Middle frontal gyrus (tissue), 1 donor: ENCODE data around the gene LCE2D.

Source experiments
- DNase-seq: peaks from one replicate; pipeline ENCODE4 v3.0.0-alpha.2; 2015; ENCODE audit warnings: low spot score; ENCODE audit errors: extremely low spot score

Gene LCE2D

GRCh38 chr1:152697701-152698600 is 34.8 kb downstream of the LCE2D start, which contains the start of gene LCE2A:
Gene LCE2A, plus strand, starts transcription at chr1:152698345. Its CDS starts 557 bp downstream, at chr1:152698902.
- DNase-seq = no peak

GRCh38 chr1:152699746-152700145 is 36.6 kb downstream of the LCE2D start:
- no peak for DNase-seq

- DNase-seq = no peak
Measured at GRCh38 chr1:152707860-152708259, 44.7 kb downstream of the LCE2D start, which contains the start of gene LCE4A. Gene LCE4A, plus strand, starts transcription at chr1:152708160. Its CDS starts 916 bp downstream, at chr1:152709076.
